Measurements from ENCODE around the gene GDI2.
"Not testable (repeated sequence)": the region's sequence is repeated elsewhere in the genome, so short reads cannot be mapped to it uniquely, and the experiment has no call there.

GDI2 gene

DNA sequence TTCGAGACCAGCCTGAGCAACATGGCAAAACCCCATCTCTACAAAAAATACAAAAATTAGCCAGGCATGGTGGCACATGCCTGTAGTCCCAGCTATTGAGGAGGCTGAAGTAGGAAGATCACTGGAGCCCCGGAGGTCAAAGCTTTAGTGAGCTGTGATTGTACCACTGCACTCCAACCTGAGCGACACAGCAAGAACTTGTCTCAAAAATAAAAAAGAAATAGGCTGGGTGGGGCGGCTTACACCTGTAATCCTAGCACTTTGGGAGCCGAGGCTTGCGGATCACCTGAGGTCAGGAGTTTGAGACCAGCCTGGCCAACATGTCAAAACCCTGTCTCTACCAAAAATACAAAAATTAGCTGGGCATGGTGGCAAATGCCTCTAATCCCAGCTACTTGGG, 13.3 kb upstream of the GDI2 start:
- DNase-seq: not testable (repeated sequence)

- no peak for DNase-seq
Measured at GRCh38 chr10:5818894-5819293, 5.7 kb upstream of the GDI2 start.

- DNase-seq: no peak
Measured at GRCh38 chr10:5818048-5818331, 4.8 kb upstream of the GDI2 start.

DNA sequence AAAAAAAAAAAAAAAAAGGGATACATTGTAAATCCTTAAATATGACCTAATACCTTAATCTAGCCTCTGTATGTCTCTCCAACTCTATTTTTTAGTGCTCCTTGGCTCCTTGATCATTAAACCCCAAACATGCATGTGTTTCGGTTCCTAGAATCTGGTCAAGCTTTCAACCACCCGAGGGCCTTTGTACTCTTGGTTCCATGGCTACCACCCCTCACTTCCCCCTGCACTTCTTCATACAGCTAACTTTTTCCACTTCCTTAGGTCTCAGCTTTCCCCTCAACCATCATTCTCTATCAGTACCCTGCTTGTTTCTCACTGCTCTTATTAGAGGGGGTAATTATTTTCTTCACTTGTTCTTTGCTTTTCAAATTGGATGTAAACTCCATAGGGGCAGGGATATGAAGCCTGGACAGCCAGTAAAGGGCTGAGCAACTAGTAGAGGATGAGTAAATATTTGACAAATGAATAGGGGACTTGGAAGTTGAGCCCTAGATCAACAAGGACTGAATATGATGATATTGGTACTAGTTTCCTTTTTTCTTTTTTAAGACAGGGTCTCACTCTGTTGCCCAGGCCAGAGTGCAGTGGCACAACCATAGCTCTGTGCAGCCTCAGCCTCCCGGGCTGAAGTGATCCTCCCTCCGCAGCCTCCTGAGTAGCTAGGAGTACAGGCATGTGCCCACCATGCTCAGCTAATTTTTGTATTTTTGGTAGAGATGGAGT, 4.3 kb upstream of the GDI2 start:
- no peak for DNase-seq

DNA sequence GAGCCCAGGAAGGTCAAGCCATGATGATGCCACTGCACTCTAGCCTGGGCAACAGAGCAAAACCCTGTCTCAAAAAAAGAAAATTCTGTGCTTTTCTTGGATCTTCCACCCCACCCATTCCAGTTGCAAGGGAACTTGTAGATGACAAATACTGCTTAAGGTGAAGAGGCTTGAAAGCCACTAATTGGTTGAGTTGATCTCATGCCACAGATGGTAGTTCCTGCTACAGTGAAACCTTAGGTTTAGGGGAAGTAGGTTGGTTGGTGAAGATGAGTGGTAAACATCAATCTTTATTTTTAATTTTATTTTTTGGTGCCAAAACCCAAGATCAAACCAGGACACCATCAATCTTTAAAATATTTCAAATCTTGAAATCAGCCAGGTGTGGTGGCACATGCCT, 2.9 kb upstream of the GDI2 start:
- no peak for DNase-seq

- no peak for DNase-seq
Measured at GRCh38 chr10:5814110-5815107, 1.2 kb upstream of the GDI2 start.

DNA sequence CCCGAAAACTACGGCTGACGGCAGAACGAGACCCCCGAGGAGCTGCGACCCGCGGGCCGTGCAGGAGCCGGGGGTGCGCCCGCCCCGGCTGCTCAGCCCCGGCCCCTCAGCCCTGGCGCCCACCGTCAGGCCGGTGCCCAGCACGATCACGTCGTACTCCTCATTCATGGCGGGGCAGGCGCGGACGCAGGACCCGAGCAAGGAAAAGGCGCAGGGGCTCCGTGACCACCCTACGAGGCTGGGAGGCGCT, 218 bp downstream of the GDI2 start:
- no peak for DNase-seq

GRCh38 chr10:5812283-5813090, 747 bp downstream of the GDI2 start:
- no peak for DNase-seq

GRCh38 chr10:5811387-5811821, 1.8 kb downstream of the GDI2 start:
- no peak for DNase-seq

GRCh38 chr10:5810225-5810624, 3.0 kb downstream of the GDI2 start:
- no peak for DNase-seq

DNA sequence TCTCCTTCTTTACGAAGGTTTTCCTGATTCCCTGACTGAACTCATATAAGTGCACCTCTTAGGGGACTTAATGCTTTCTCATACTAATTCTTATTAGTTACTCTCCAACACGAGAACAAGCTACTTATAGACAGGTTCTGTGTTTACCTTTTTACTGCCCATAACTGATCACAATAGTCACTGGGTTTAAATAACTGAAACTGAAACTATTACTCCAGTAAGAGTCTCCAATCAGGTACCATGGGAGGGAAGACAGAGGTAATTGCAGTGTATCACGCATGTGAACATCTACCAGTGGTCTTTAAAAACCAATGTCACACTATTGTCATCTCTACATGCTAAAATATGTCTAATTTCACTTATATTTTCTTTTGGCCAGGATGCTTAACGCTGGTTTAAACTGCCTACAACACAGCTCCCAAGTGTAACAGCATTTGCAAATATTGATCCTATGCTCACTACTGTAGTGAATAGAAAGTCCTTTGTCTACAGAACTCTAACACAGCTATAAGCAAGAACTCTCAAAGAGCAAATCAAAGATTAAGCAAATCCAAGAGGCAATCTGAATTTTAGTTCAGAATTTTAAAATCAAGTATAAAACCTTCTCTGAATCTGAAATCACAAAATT, 3.6 kb downstream of the GDI2 start:
- no peak for DNase-seq

DNA sequence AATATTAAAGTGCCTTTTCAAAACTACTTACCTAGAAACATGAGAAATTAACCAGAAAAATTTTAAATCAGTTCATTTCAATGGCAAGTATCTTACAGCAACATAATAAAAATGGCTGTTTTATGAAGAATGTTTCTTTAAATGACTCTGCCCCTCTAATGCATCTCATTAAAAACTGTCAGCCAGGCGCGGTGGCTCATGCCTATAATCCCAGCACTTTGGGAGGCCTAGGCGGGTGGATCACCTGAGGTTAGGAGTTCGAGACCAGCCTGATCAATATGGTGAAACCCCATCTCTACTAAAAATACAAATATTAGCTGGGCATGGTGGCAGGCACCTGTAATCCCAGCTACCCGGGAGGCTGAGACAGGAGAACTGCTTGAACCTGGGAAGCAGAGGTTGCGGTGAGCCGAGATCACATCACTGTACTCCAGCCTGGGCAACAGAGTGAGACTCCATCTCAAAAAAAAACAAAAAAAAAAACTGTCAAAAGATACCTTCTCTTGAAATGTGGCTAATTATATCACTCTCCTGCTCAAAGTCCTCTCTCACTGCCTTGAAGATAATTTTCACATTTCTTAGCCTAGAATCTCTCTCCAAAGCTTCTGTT, 4.3 kb downstream of the GDI2 start:
- DNase-seq: not testable (repeated sequence)

DNA sequence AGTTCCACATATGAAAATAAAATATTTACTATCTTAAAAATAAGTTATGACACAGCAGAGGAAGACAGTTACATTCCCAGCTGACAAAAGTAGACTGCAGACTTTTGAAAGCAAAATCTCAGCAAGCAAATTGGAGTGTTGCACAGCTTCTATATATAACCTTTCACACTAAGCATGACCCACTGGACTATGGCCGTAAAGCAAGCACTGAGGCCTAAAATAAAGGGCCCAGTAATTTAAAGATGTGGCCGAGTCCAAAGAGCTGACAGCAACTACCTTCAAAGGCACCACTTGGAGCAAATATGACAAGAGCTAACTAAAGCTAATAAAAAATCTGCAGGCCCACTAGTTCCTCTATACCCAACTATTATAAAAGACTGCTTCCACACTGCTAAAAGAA, 6.5 kb downstream of the GDI2 start:
- DNase-seq: no peak

DNA sequence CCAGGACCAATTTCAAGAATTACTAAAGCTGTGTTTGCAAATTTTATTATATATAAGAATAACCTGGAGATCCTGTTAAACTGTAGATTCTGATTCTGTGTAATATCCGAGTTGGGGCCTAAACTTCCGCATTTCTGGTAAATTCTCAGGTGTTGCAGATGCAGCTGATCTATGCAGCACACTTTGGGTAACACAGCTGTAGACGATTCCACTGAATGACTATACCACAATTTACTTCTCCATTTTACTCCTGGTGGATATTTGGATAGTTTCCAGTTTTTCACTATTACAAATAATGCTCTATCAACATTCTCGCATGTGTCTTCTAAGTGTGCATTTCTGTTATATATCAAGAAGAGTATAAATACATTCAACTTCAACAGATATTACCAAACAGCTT, 7.5 kb downstream of the GDI2 start:
- no peak for DNase-seq

GRCh38 chr10:5805260-5805659, 8.0 kb downstream of the GDI2 start:
- DNase-seq: no peak

DNA sequence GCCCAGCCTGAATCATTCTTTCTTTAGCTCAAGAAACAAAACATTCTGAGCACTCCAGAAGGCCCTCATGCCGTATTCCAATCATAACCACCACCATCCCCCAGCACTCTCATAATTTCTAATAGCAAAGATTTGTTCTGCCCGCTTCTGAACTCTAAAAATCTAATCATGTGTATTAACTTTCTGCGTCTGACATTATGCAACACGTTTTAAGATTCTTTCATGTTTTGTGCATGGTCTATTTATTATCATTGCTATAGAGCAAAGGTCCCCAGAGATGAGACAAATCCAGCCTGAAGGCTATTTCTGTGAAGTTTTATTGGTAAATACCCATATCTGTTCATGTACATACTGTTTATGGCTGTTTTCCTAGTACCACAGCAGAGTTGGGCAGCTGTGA, 8.8 kb downstream of the GDI2 start:
- no peak for DNase-seq

DNA sequence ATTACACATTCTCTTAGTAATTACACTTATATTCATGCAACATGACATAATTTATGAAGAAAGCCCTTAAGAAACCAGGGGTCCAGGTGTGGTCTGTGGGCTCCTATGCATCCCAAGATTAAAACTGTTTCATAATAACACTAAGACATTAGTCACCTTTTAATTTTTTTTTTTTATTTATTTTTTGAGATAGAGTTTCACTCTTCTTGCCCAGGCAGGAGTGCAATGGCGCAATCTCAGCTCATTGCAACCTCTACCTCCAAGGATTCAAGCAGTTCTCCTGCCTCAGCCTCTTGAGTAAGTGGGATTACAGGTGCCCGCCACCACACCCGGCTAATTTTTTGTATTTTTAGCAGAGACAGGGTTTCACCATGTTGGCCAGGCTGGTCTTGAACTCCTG, 12.5 kb downstream of the GDI2 start:
- DNase-seq: no peak

GRCh38 chr10:5794236-5794635, 19.0 kb downstream of the GDI2 start:
- no peak for DNase-seq

- no peak for DNase-seq
Measured at GRCh38 chr10:5789626-5790025, 23.6 kb downstream of the GDI2 start.

- no peak for DNase-seq
Measured at GRCh38 chr10:5788969-5789368, 24.3 kb downstream of the GDI2 start.

DNA sequence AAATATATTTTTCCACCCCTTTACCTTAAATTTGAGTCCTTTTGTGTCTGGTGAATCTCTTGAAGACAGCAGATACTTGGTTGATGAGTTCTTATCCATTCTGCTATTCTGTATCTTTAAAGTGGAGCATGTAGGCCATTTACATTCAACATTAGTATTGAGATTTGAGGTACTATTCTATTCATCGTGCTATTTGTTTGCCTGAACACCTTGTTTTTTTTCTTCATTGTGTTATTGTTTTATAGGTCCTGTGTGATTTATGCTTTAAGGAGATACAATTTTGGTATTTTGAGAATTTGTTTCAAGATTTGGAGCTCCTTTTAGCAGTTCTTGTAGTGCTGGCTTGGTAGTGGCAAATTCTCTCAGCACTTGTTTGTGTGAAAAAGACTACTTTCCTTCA, 29.9 kb downstream of the GDI2 start:
- no peak for DNase-seq

DNA sequence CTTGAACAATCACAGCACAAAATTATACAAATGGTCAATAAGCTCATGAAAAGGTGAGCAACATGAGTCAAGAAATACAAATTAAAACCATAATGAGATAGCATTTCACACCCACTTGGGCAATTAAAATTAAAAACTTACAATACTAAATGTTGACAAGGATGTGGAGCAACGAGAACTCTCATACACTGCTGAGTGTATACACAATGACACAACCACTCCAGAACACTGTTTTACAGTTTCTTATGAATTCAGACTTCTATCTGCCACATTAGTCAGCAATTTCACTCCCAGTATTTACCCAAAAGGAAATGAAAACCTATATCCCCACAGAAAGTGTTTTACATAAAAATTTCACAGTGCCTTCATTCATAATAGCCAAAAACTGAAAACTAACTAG, 31.1 kb downstream of the GDI2 start:
- DNase-seq: no peak

- DNase-seq: no peak
Measured at GRCh38 chr10:5779730-5780129, 33.5 kb downstream of the GDI2 start.

Measured in NCI-H2081 treated with DMSO at 0.1 percent for 48 hours (cell line).